SH-SY5Y (cell line): ENCODE data around the gene GALNT9.

Experiments used
- GATA2 ChIP-seq: IDR thresholded peaks from 2 replicates; pipeline ENCODE4 v1.6.1; 2011; ENCODE audit warnings: mild to moderate bottlenecking, low read depth, low read length
- GATA3 ChIP-seq: IDR thresholded peaks from 2 replicates; pipeline ENCODE4 v1.6.1; 2011; ENCODE audit warnings: low read depth, mild to moderate bottlenecking, low read length, moderate library complexity

DNA sequence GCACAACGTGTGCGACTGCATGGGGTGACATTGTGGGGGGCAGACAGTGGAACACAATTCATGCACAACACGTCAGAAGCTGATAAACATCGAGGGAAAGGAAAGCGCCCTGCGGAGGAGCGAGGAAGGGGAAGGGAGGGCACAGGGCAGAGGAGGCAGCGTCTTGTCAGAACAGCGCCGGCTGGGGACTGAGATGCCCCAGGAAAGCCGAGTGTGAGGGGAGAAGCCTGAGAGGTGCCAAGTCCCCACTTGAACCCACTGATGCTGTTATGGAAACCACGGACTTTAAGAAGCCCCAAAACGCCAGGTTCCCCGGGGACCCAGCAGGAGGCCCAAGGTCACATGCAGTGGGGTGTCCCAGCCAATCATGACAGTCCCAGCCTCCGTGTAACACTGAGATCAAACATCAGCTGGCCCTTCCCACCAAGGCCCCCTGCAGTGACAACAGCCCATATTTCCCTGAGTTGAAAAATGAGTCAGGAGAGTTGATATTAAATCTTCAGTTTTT, 70.0 kb downstream of the GALNT9 start:
- TF ChIP-seq GATA2 (no peak), GATA3 (no peak)
